Neural progenitor cell (in vitro differentiated cells): ENCODE results near the gene C1orf50.

Source experiments
- EZH2phosphoT487 ChIP-seq: fragments of 200-600 bp; sonication (generic); IDR thresholded peaks from 2 replicates; pipeline ENCODE4 v1.6.1; 2017; ENCODE audit warnings: antibody characterized with exemption
- TF ChIP-seq, protein P1 (sequence below): fragments of 200-600 bp; sonication (generic); IDR thresholded peaks from 2 replicates; pipeline ENCODE4 v1.5.1; 2017; ENCODE audit warnings: antibody characterized with exemption, mild to moderate bottlenecking

DNA sequence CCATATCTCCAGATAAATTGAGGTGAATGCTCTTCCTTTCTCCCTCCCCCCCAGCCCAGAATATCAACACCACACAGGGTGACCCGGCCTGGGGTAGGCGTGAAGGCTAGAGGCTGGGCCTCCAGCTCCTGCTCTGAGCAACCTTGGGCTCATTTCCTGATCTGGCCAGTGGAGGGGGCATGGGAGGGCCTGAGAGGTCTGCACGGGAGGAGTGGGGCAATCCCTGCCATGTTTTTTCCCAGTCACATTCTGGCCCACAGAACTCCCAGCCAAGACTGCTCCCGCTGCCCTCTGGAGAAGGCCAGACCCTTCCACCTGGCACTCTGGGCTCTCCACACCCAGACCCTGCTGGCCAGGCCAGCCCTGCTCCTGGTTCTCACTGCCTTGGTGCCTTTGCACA lies 30.9 kb upstream of the C1orf50 start:
- TF ChIP-seq, protein P1, sequence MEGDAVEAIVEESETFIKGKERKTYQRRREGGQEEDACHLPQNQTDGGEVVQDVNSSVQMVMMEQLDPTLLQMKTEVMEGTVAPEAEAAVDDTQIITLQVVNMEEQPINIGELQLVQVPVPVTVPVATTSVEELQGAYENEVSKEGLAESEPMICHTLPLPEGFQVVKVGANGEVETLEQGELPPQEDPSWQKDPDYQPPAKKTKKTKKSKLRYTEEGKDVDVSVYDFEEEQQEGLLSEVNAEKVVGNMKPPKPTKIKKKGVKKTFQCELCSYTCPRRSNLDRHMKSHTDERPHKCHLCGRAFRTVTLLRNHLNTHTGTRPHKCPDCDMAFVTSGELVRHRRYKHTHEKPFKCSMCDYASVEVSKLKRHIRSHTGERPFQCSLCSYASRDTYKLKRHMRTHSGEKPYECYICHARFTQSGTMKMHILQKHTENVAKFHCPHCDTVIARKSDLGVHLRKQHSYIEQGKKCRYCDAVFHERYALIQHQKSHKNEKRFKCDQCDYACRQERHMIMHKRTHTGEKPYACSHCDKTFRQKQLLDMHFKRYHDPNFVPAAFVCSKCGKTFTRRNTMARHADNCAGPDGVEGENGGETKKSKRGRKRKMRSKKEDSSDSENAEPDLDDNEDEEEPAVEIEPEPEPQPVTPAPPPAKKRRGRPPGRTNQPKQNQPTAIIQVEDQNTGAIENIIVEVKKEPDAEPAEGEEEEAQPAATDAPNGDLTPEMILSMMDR: peak; percentile 30
- TF ChIP-seq EZH2phosphoT487: no peak
